ENCODE measurements around the gene GLP1R. TPM values are rescaled to one million over a fixed set of nuclear protein-coding genes. Genes with fewer than 3 reads are reported as not detected.

The GLP1R gene
- total RNA-seq, 1 donor from 2014 or later: 2.6 TPM

DNA sequence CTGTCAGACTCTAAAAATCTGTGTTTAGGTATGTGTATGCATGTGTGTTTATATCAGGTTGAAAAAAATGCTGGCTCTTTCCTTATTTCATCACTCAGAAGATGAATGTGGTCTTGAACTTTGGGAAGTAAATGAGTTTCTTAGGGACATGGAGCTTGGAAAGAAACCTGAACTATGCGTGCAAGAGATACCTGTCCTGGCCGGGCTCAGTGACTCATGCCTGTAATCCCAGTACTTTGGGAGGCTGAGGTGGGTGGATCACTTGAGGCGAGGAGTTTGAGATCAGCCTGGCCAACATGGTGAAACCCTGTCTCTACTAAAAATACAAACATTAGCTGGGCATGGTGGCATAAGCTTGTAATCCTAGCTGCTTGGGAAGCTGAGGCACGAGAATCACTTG is 4.4 kb upstream of the GLP1R start:
- no peak for DNase-seq (ENCODE audit: low spot score)

DNA sequence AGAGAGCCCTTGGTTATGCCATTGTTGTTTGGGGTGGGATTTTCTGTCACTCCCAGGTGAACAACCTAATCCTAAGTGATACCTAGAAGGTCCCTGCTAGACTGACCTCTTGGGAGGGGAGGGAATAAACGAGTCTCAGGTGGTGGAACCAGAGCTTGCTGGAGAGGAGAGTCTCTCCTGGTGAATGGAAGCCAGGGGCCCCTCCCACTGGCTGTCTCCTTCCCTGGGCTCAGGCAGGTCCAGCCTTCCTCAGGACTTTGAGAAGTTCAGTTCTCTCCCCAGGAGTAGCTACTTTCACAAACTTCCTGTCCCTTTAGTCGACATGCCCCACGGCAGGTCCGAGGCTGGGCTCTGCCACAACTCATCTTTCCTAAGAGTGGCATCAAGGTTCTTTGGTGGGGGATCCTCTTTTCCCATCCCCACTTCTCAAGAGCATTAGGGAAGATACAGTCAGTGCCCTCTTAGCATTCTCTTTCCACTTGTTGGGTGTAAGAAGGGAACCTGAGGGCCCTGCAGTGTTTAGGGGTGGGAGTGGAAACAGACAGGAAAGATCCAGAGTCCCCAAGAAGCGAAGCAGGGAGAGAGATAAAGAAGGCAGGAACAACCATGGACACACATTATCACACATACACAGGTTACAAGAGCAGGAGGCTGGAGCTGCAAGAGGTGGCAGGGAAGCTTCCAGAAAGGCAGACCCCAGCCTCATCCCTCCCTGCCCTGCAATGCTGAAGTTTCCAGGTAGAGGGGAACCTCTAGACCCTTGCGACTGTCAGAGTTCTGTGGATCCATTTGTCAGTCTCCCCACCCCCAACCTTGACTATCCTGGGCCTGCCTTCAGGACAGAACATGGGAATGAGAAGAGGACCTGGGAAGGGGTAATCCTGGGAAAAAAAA is 900 bp upstream of the GLP1R start:
- no peak for DNase-seq (ENCODE audit: low spot score)

DNA sequence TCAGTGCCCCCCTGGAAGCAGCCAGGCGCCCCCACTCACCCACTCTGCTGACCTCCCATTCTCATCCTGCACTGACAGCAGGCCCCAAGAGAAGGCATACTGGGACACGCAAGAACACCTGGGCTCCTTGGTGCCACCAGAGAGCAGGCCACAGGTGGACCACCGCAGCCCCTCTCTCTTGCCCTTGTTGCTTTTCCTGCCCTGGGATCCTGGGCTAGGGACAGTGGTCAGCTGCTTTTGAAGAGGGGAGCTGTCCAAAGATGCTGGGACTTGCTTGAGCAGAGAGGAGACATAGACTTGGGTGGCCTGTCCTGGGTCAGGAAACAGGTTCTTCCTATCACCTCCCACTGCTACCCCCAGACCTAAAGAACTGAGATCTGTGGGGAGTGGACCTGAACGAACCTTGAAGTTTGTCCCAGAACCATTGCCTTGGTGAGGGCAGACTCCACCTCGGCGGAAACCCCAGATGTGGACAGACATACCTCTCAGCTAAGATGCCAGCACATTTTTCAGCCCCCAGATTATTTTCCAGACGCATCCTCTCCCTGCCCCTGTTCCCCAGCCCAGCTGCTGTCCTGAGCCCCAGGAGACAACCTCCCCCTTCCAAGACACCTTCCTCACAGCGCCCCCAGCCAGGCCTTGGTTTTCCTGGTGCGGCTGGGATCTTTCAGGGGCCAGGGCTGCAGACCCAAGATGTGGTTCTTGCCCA is 1.1 kb downstream of the GLP1R start:
- no peak for DNase-seq (ENCODE audit: low spot score)

- no peak for DNase-seq (ENCODE audit: low spot score)
These were observed 2.0 kb downstream of the GLP1R start for GRCh38 chr6:39050453-39051112.

- DNase-seq (ENCODE audit: low spot score): no peak
These were observed 3.0 kb downstream of the GLP1R start for GRCh38 chr6:39051399-39052122.

GRCh38 chr6:39053016-39053624 is 4.5 kb downstream of the GLP1R start:
- no peak for DNase-seq (ENCODE audit: low spot score)

GRCh38 chr6:39053854-39054576 is 5.4 kb downstream of the GLP1R start:
- DNase-seq (ENCODE audit: low spot score): no peak

DNA sequence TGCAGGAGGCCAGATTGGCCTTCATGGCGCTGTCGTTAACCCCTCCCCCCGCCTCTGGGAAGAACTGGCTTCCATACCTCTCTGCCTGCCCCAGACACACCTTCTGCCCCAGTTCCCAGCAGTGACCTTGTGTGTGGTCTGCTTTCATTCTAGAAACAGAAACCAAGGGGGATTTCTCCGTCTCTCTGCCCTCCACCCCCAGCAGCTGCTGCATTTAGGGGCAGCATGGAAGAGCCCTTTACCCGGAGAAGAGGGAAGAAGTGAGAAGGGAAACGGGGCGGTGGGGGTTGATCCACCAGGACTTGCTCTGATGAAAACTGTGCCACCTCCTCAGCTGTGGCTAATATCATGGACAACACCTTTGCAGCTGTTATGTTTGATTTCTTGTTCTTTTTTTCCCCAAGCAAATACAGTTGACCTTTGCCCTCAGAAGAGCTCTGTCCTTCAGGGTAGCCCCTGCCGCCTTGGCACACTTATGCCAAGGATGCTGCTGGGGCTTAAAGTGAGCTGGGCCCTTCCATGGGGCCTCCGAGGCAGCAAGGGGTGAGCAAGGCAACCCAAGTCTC is 6.1 kb downstream of the GLP1R start:
- no peak for DNase-seq (ENCODE audit: low spot score)

- DNase-seq (ENCODE audit: low spot score): no peak
These were observed 7.1 kb downstream of the GLP1R start for GRCh38 chr6:39055661-39056060.

GRCh38 chr6:39056191-39056590 is 7.6 kb downstream of the GLP1R start:
- DNase-seq (ENCODE audit: low spot score): no peak

DNA sequence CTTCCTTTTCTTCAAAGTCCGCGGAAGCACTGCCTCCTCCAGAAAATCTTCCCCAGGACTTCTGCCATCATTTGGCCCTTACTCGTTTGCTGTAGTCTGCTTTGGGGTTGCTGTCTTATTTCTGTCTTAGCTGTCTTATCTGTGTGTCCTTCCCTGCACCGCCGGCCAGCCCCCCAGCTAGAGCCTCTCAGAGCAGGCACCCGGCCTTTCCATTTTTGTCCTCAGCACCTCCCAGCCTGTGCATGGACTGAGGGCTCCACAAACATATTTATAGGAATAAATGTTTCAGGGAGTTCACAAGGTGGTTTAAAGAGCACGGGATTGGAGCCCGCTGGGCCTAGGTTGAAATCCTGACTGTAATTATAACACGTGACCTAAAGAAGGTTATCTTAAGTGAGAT is 8.1 kb downstream of the GLP1R start:
- DNase-seq (ENCODE audit: low spot score): no peak

DNA sequence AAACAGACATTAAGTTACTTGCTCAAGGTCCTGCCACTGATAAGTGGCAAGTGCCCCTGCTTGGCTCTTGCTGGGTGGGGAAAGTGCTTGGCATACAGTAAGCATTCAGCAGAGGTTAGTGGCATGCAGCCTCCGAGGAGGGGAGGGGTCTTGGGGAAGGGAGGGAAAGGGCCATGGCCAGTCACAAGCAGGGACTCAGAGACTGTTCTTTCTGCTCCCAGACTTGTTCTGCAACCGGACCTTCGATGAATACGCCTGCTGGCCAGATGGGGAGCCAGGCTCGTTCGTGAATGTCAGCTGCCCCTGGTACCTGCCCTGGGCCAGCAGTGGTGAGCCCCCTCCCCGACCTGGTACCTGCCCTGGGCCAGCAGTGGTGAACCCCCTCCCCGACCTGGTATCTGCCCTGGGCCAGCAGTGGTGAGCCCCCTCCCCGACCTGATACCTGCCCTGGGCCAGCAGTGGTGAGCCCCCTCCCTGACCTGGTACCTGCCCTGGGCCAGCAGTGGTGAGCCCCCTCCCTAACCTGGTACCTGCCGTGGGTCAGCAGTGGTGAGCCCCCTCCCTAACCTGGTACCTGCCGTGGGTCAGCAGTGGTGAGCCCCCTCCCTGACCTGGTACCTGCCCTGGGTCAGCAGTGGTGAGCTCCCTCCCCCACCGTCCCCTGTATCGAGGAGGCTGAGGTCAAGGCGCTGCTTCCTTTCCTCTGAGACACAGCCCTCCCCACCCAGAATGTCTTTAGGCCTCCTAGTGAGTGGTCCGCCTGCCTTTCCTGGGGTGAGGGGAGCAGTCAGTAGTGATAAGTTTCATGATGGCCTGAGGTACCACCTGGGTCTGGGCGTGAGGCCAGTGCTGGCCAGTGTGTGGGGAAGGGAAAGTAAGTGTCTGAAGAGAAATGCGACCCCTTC is 8.9 kb downstream of the GLP1R start:
- no peak for DNase-seq (ENCODE audit: low spot score)

- DNase-seq (ENCODE audit: low spot score): no peak
These were observed 10.0 kb downstream of the GLP1R start for GRCh38 chr6:39058471-39059147.

DNA sequence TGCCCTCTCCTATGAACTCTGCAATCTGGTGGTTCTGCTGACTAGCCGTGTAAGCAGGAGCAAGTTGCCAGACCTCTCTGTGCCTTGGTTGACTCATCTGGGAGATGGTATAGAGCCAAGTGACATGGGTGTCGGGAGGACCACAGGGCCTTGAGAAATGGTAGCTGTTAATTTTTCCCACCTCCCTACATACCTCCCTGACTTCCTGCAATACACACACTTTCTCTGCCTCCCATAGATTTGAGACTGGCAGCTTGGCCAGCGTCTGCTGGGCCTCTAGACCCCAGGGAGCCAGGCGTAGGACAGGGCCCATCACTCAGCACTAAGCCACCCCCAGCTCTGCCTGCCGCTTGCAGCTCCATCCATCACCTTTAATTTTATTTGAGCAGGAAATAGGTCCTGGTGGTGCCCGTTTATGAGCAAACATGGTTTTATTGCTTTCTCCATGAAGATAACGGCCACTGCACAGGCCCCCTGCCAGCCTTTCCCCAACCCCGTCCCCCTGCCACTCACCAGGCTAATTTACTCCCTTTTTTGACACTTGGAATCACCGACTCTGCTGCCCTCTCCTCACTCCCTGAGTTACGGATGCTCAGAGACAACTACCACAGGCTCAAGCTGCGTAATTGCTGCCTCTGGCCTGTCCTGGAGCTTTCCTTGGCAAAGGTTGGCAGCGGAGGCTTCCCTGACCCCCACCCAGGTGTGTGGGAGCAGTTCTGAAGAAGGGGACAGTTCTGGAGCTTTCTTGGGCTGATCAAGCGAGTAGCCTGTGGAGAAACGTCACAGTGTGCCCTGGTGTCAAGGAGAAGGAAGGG is 11.1 kb downstream of the GLP1R start:
- DNase-seq (ENCODE audit: low spot score): no peak

DNA sequence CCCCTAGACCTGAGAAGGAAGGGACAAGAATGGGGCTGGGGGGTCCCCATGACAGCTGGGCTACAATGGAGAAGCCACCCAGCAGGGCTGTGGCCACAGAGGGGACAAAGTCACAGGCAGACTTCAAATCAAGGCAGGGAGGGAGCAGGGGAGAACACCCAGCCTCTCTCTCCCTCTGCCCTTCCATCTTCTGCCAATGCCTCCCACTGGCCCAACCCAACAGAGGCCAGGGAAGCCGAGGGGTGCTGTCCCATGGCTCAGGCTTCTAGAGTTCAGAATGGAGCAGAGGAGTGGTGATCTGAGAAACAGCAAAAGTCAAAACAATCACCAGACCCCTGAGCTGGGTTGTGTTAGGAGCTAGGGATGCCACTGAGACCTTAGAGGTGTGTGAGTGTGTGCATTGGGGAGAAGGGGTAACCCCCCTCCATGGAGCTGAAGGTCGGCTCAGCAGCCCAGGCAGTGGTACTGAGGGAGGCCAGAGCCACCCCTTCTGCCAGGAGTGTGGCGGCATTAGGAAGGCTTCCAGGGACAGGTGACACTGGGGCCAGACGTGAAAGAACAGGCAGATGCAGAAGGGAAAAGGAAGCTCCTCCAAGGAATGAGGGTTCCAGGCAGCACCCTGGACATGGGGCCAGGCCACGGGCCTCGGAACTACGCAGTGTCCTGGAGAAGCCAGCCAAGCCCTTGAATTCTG is 12.0 kb downstream of the GLP1R start:
- DNase-seq (ENCODE audit: low spot score): no peak

- no peak for DNase-seq (ENCODE audit: low spot score)
These were observed 12.6 kb downstream of the GLP1R start for GRCh38 chr6:39061182-39061581.

DNA sequence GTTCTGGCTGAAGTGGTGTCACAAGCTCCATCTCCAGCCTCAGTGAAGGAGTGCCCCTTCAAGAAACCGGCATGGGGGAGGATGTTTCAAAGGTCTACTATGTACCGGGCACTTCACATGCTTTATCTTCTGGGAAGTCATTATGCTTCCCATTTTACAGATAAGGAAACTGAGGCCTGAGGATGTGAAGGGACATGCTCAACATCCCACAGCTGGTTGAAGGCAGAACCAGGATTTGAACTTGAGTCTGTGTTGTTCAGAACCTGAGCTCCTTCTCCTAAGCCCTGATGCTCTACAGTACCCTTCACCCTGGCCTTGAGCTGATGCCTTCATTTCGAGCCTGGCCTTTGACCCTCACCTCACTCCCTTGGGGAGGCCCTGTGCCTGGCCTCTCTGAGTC is 13.0 kb downstream of the GLP1R start:
- DNase-seq (ENCODE audit: low spot score): no peak

Data from umbilical cord (tissue), 2 donors.